ENCODE data around the gene RALGAPA2. TPM values are rescaled to one million over a fixed set of nuclear protein-coding genes. Genes with fewer than 3 reads are reported as not detected.

Gene RALGAPA2
- total and polyA plus RNA-seq, 2 donors (not counting 3 experiments of a cell fraction or from before 2014, with no cell fraction given), result 10.0 to 46.8 TPM

DNA sequence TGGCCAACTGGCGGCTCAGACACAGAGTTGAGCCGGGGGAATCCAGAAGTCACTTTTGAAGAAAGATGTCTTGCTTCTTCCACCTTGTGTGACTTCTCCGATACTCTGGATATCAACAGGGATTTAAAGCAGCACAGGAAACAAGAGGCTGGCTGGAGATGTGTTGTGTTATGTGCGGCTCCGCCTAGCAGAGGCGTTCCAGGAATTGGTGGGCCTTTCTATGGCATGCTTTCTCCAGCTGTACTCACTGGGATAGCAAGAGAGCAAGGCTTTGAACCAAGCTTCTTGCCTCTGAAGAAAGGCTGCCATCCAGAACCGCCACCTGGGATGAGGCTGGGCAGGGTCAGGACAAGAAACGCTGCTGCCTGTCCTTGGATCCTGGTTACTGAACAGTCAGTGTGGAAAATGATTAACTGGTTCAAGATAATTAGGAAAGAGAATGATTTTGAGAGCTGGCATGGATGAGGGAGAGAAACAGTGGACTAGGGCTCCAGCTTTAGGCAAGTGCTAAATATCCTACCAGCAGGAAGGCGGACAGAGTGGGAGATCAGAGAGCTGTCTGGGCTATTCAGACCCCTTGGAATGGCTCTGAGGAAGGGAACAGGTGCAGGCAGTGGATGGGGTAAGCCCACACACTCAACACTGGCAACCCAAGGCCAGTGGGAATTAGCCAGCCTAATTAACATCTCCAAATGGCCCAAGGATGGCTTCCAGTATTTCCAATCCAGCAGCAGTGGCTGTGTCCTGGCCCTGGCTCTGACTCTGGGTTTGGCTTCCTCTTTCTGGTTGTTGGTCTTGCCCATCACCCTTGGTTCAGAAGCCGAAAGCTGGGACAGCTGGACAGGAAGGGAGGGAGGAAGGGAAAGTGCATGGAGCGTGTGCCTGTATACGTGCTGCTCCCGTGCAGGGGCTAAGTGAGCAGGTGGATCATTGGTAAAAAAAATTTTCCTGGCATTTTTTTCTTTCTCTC lies 312.6 kb downstream of the RALGAPA2 start:
- POLR2A ChIA-PET, result no interaction called here
- Histone ChIP-seq H3K36me3 (ENCODE audit: control insufficient read depth in 2 of 2, extremely low read depth in 1 of 2, insufficient read depth in 2 of 2, low read length in 2 of 2) (peaks cover 0 to 5% of the 10 kb centered on the region in 2 experiments), H3K9me1 (replicated peaks; ENCODE audit: control insufficient read depth, extremely low read depth, insufficient read depth, low read length) (no peaks in the 10 kb centered on the region), H3K4me3 (replicated peaks in 1 of 3; ENCODE audit: insufficient read depth in 1 of 3, low read depth in 1 of 3, low read length in 3 of 3) (no peak overlapping the region), H3K9me3 (replicated peaks; ENCODE audit: control insufficient read depth, insufficient read depth, low read length) (no peaks in the 10 kb centered on the region), H3K79me2 (ENCODE audit: control insufficient read depth, insufficient read depth, low read length) (no peaks in the 10 kb centered on the region), H3K27me3 (ENCODE audit: control insufficient read depth in 2 of 2, insufficient read depth in 2 of 2, low read length in 2 of 2) (no peaks in the 10 kb centered on the region), H3K27ac (ENCODE audit: insufficient read depth, low read depth, low read length) (no peak overlapping the region), H4K20me1 (replicated peaks; ENCODE audit: control insufficient read depth, extremely low read depth, insufficient read depth, low read length) (no peaks in the 10 kb centered on the region), H3K9ac (replicated peaks; ENCODE audit: extremely low read depth, insufficient read depth, low read length) (no peak overlapping the region), H3K4me2 (ENCODE audit: insufficient read depth, low read length) (no peak overlapping the region), H2AFZ (ENCODE audit: low read depth, low read length) (no peak overlapping the region), H3K4me1 (ENCODE audit: control insufficient read depth, extremely low read depth, insufficient read depth, low read length) (no peaks in the 10 kb centered on the region)
- BruUV-seq (replicated peaks), result no TSS peak
- CTCF ChIA-PET, result no interaction called here
- no peak for TF ChIP-seq POLR2A (IDR thresholded peaks at IDR 0.05; ENCODE audit: low read depth, low read length)
- TF ChIP-seq GATA2 (IDR thresholded peaks at IDR 0.05; ENCODE audit: insufficient read depth, insufficient read length, low read depth, low read length), result no peak
- TF ChIP-seq POLR2AphosphoS5 (IDR thresholded peaks at IDR 0.05; ENCODE audit: insufficient read depth, low read depth, low read length), result no peak
- TF ChIP-seq CTCF (IDR thresholded peaks at IDR 0.05; ENCODE audit: extremely low read depth in 1 of 2, insufficient read depth in 1 of 2, low read depth in 1 of 2, low read length in 2 of 2), result no peak
- intact Hi-C loops (cut with micrococcal nuclease), result no loop called here
- dilution Hi-C loops (cut with MboI; ENCODE audit: extremely low pct_ligation_motif_present, low sequenced_read_pairs), result no loop called here
- FAIRE-seq, result no peak
- no peak for DNase-seq (ENCODE audit: low read depth, low spot score)

DNA sequence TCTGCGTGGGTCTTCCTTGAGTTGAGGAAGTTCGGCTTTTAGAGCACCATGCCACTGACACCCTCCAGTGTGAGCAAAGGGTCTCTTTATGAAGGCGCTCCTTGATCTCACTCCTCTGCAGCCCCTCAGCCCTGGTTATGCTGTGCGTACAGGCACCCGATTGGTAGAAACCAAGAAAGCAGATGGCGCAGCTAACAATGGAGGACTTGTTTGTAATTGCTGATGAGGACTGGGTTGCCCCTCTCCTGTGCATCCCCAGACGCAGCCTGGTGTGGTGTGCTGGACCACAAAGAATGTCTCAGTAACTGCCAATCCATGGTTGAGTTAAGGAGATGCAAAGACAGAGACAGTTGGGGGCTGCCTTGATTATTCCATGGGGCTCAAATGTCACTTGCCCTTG lies 314.3 kb downstream of the RALGAPA2 start:
- no peak for TF ChIP-seq JUN (IDR thresholded peaks at IDR 0.05; ENCODE audit: borderline replicate concordance, insufficient read depth, insufficient read length, low read depth)
- TF ChIP-seq CTCF (IDR thresholded peaks at IDR 0.05; ENCODE audit: extremely low read depth in 1 of 2, insufficient read depth in 1 of 2, low read depth in 1 of 2, low read length in 2 of 2), result no peak
- no peak for TF ChIP-seq EZH2 (IDR thresholded peaks at IDR 0.05; ENCODE audit: borderline replicate concordance, low read depth, low read length, severe bottlenecking)
- no peak for TF ChIP-seq MYC (IDR thresholded peaks at IDR 0.05; ENCODE audit: low read depth, low read length)
- TF ChIP-seq, protein P1, sequence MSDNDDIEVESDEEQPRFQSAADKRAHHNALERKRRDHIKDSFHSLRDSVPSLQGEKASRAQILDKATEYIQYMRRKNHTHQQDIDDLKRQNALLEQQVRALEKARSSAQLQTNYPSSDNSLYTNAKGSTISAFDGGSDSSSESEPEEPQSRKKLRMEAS (IDR thresholded peaks at IDR 0.05; ENCODE audit: insufficient read depth, insufficient read length), result no peak
- no peak for TF ChIP-seq POLR2A (IDR thresholded peaks at IDR 0.05; ENCODE audit: low read depth, low read length)
- TF ChIP-seq FOS (IDR thresholded peaks at IDR 0.05; ENCODE audit: borderline replicate concordance, insufficient read depth, low read length), result no peak
- TF ChIP-seq POLR2AphosphoS5 (IDR thresholded peaks at IDR 0.05; ENCODE audit: insufficient read depth, low read depth, low read length), result no peak
- TF ChIP-seq GATA2 (IDR thresholded peaks at IDR 0.05; ENCODE audit: insufficient read depth, insufficient read length, low read depth, low read length), result no peak
- Histone ChIP-seq H3K4me2 (ENCODE audit: insufficient read depth, low read length) (no peak overlapping the region), H3K36me3 (ENCODE audit: control insufficient read depth in 2 of 2, extremely low read depth in 1 of 2, insufficient read depth in 2 of 2, low read length in 2 of 2) (peaks cover 0 to 4% of the 10 kb centered on the region in 2 experiments), H3K4me1 (ENCODE audit: control insufficient read depth, extremely low read depth, insufficient read depth, low read length) (no peaks in the 10 kb centered on the region), H3K27me3 (ENCODE audit: control insufficient read depth in 2 of 2, insufficient read depth in 2 of 2, low read length in 2 of 2) (no peaks in the 10 kb centered on the region), H3K9me3 (replicated peaks; ENCODE audit: control insufficient read depth, insufficient read depth, low read length) (no peaks in the 10 kb centered on the region), H2AFZ (ENCODE audit: low read depth, low read length) (no peak overlapping the region), H3K9me1 (replicated peaks; ENCODE audit: control insufficient read depth, extremely low read depth, insufficient read depth, low read length) (no peaks in the 10 kb centered on the region), H4K20me1 (replicated peaks; ENCODE audit: control insufficient read depth, extremely low read depth, insufficient read depth, low read length) (no peaks in the 10 kb centered on the region), H3K4me3 (replicated peaks in 1 of 3; ENCODE audit: insufficient read depth in 1 of 3, low read depth in 1 of 3, low read length in 3 of 3) (no peak overlapping the region), H3K79me2 (ENCODE audit: control insufficient read depth, insufficient read depth, low read length) (no peaks in the 10 kb centered on the region), H3K27ac (ENCODE audit: insufficient read depth, low read depth, low read length) (no peak overlapping the region), H3K9ac (replicated peaks; ENCODE audit: extremely low read depth, insufficient read depth, low read length) (no peak overlapping the region)
- no TSS peak for BruUV-seq (replicated peaks)
- dilution Hi-C loops (cut with MboI; ENCODE audit: extremely low pct_ligation_motif_present, low sequenced_read_pairs) (no loop called here), intact Hi-C loops (cut with micrococcal nuclease) (no loop called here)
- ChIA-PET POLR2A (no interaction called here), CTCF (no interaction called here)
- DNase-seq (ENCODE audit: low read depth, low spot score), result no peak
- FAIRE-seq, result no peak

Data from endothelial cell of umbilical vein (primary cell).